HK-2 (cell line): ENCODE data around the gene LRP1B.
A peak's percentile ranks its signal among the peaks of the same experiment; 100 is the strongest.

Experiments used
- DNase-seq: peaks from one replicate; pipeline ENCODE4 v3.0.0-alpha.2; 2018; ENCODE audit not compliant: unreplicated experiment

Gene LRP1B

GRCh38 chr2:141455211-141455826 lies 675.5 kb downstream of the LRP1B start:
- no peak for DNase-seq

- no peak for DNase-seq
Observed at GRCh38 chr2:141440072-141440635, 690.7 kb downstream of the LRP1B start.

DNA sequence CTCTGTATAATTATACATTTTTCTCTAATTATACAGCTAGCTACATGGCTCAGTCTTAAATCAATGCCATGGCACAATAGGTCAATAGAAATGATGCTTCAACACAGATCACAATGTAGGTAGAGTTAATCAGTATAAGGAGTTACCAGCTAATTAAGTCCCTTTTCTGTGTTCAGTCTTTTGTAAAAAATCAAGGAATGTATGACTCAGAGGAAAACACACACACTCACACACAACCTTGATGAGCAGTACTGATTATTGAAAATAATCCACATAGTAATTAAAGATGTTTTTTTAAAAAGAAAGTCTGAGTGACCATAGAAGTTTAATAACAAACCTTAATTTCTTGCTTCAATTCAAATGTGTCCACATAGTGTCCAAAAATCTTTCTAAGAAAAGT lies 691.3 kb downstream of the LRP1B start:
- no peak for DNase-seq

DNA sequence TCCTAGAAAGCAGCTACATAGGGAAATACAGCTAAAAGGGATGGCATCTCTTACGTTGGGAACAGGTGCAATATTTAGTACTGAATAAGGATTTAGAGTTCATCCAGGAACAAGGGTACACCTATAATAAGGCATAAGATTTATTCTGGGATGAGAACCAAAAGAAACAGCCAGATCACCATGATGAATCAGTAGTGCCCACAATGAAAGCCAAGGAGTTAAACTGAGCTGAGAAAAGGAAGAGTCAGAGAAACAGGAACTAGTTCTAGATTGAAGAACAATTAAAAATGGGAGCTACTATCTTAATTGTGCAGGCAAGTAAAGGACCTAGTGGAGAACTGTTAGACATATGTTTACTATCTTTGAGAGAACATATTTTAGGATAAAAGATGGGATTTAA lies 692.3 kb downstream of the LRP1B start:
- no peak for DNase-seq

DNA sequence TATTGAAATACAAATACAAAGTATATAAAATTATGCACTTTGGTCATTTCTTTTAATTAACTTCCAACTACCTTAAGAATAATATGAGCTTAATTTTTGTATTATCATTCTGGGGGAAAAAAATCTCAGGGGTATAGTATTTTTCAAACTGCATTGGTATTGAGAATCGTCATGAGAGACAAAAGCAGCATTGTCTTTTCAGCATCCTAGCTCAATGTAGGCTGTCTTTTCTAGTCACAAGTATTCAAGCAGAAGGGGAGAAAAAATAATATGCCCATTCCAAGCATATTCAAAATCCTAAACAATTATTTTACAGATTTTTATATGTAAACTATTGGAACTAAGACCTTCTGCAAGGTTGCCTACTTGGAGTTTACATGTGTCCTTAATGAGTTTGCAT lies 693.3 kb downstream of the LRP1B start:
- no peak for DNase-seq

GRCh38 chr2:141423124-141423523 lies 707.7 kb downstream of the LRP1B start:
- DNase-seq, result no peak

GRCh38 chr2:141417246-141417797 lies 713.5 kb downstream of the LRP1B start:
- DNase-seq, result no peak

DNA sequence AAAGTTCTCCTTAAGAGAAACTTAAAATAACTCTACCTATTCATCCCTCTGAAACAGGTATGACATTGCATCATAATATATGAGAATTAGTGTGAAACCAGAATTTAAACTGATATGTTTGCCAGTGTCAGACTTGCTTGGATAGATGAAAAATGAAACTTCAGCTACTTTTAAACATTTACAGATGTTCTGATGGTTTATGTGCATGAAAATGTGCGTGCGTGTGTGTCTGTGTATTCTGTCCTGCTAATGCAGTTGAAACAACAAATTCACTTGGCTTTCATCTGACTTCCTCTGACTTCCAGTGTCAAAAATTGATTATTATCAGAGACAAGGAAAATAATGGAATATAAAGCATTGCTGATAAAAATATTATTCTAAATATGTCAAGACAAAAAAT lies 719.4 kb downstream of the LRP1B start:
- no peak for DNase-seq

DNA sequence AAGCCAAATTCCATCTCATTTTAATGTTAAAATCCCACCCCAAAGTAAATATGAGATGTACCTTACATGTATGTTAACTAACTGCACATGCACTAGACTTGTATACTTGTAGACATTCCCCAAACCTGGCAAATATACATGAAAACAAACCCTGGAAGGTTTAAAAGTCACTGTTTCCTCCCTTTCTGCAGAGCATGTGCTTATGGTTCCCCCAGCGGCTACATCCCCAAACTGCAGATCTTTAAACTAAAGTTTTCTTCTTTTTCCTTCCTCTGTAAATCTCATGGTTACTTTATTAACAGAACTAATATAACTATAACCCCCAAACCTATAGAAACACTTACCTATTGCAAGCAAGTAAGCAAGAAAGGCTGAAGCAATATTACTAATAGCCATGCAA lies 731.5 kb downstream of the LRP1B start:
- DNase-seq, result no peak

GRCh38 chr2:141393214-141393545 lies 737.6 kb downstream of the LRP1B start:
- no peak for DNase-seq

DNA sequence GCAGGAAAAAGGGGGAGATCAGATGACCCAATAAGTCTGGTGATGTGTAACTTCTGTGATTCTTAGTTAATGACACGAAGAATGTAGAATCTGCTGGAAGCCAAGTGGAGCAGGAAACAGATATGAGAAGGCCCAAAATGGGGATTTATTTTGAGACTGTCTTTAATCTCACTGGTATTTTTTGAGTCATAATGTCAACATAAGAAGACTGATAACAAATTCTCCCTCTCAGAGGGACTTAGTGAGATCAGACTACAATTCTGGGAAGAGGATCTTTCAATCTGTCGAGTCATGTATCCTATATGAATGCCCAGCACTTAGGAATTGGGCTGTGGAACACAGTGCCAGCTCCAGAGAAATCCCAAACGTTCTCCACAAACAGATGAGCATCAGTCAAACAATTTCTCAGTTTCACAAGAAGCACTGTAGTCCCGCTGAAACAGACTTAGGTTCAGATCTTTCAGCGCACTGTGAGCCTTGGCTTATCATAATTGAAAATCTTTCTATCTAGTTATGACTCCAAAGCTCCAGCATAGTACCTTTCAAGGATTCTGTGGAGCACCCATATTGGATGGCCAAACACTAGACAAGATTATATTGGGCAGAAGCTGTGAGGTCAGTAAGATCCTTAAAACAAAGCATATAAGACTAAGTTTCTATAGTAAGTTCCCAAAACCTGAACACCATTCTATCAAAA lies 738.2 kb downstream of the LRP1B start:
- DNase-seq, result no peak

GRCh38 chr2:141386168-141386567 lies 744.6 kb downstream of the LRP1B start:
- no peak for DNase-seq

- peak; percentile 15 for DNase-seq
Observed at GRCh38 chr2:141384676-141385075, 746.1 kb downstream of the LRP1B start.

GRCh38 chr2:141381946-141382345 lies 748.9 kb downstream of the LRP1B start:
- DNase-seq, result no peak

DNA sequence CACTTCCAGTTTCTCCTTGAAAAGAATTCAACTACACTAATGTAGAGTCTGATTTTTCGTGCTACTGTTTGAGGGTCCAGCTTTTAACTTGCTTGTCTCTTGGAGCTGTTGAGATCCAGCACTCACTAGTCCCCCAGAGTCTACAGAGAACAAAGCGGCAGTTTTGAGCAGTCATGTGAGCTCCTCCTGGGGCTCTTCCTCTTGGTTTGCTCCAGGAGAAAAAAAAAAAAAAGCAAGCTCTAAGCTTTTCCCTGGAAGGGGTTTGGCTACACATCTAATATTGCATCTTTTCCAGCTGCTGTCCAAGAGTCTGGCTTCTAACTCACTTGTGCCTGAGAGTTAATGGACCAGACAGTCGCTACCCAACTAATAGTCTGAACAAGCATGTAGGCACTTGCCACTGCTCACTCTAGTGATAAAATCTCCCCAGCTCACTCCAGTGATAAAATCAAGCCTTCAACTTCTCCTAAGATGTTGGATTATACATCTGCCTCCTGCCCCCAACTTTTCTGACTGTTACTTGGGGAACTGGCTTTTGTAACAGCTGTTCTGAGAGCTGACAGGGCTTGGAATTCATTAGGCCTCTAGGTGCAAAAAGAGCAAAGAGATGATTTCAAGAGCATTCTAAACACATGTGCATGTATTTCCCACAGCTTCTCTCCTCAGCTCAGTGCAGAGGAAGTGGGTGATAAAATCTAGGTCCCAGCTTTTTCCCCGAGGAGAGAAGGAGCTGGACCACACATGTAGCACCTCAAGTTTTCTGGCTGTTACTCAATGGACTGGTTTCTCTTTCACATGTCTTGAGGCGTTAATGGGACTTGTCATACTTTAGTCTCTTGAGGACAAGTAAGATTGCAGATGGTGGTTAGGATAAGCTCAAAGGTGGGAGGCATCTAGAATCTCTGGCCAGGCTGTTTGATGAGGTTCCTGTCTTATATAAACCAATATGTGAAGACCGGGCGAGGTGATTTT lies 750.5 kb downstream of the LRP1B start:
- no peak for DNase-seq

GRCh38 chr2:141364821-141365220 lies 766.0 kb downstream of the LRP1B start:
- DNase-seq, result no peak

DNA sequence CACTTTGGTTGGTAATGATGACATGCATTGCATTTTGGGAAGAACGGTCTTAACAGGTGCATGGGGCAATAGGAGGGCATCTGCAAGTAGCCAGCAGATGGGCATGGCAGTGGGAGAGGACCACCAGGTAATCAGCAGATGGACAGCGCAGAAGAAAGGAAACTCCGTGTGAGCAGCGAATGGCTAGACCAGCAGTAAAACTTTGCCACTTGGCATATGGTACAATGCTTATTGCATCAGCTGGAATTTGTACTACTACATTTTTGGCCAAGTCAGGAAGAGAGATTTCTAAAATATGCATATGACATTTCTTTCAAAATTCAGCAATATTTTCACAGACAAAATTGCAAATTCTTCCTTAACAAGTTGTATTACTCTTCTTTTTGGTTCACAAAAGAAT lies 768.5 kb downstream of the LRP1B start:
- DNase-seq, result no peak

GRCh38 chr2:141348481-141348880 lies 782.3 kb downstream of the LRP1B start:
- no peak for DNase-seq

DNA sequence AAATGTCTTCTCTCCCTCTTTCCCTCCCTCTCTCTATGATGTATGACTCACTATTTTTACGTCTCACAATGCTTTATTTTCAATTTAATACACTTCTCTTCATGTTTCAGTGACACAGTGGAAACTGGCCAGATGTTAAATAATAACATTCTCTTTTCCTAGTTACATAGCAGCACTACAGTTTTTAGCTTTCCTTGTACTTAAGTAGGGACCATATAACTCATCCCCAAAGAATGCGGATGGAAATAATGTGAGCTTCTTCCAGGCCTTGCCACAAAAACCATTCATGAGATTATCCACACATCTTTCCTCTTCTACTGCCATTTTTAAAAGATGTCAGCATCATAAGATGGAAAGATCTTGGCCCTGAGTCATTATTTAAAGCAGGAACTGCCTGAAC lies 789.4 kb downstream of the LRP1B start:
- peak; percentile 4 for DNase-seq

- no peak for DNase-seq
Observed at GRCh38 chr2:141331127-141331526, 799.7 kb downstream of the LRP1B start.

GRCh38 chr2:141329964-141330363 lies 800.9 kb downstream of the LRP1B start:
- DNase-seq, result no peak

- DNase-seq, result peak; percentile 4
Observed at GRCh38 chr2:141323571-141323970, 807.2 kb downstream of the LRP1B start.
